ENCODE measurements around the gene GRM5. TPM values are rescaled to one million over a fixed set of nuclear protein-coding genes. Genes with fewer than 3 reads are reported as not detected.

The GRM5 gene
- total and polyA plus RNA-seq, 8 donors, result 0.37 TPM; not detected in 7

DNA sequence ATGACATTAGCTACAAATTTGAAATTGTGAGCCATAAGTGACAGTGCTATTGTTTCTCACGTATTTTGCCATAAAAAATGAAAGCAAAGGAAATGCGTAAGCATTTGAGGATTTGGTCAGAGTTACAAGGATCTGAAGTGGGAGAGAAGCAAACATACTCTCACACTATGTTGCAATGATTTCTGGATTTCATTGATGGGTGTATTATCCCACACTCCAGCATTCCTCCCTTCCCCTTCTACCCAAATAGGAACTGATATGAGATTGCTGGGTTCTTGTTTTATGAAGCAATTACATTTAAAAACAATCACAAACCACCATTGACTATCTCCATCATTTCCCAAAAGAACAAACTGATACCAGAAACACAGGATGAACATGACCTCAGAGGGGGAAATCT lies 414.2 kb downstream of the GRM5 start:
- Histone ChIP-seq H3K36me3 (no peaks in the 10 kb centered on the region), H3K9me3 (no peaks in the 10 kb centered on the region), H3K4me3 (no peak overlapping the region), H3K4me1 (no peaks in the 10 kb centered on the region), H3K27me3 (no peaks in the 10 kb centered on the region), H3K27ac (no peak overlapping the region)
- DNase-seq, result no peak
- 57 to 87% (median 86%) methylated on average over 2 of the region's 2 CpGs for WGBS, 5 donors
- TF ChIP-seq, protein P1, sequence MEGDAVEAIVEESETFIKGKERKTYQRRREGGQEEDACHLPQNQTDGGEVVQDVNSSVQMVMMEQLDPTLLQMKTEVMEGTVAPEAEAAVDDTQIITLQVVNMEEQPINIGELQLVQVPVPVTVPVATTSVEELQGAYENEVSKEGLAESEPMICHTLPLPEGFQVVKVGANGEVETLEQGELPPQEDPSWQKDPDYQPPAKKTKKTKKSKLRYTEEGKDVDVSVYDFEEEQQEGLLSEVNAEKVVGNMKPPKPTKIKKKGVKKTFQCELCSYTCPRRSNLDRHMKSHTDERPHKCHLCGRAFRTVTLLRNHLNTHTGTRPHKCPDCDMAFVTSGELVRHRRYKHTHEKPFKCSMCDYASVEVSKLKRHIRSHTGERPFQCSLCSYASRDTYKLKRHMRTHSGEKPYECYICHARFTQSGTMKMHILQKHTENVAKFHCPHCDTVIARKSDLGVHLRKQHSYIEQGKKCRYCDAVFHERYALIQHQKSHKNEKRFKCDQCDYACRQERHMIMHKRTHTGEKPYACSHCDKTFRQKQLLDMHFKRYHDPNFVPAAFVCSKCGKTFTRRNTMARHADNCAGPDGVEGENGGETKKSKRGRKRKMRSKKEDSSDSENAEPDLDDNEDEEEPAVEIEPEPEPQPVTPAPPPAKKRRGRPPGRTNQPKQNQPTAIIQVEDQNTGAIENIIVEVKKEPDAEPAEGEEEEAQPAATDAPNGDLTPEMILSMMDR (IDR thresholded peaks at IDR 0.05), result no peak
- no peak for TF ChIP-seq POLR2A (IDR thresholded peaks at IDR 0.05)
- intact Hi-C loops (cut with DNase I; ENCODE audit: low total_unique reads), result no loop called here

DNA sequence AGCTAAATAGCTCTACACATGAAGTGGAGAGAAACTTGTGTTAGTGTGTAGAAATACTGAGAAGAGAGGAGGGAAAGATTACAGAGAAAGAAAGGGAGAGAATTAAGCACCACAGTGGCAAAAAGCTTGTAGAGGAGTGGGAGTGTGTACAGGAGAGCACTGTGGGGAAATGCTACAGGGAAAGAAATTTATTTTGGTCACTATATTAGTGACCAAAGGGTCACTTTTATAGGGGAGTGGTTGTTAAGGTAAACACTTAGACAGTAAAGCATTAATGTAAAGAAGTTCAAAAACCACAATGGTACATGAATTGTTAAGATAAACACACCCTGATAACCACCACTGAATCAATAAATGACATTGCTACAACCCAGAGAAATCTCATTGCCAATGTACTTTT lies 421.1 kb downstream of the GRM5 start:
- intact Hi-C loops (cut with DNase I; ENCODE audit: low total_unique reads), result no loop called here
- Histone ChIP-seq H3K4me3 (no peak overlapping the region), H3K27me3 (no peaks in the 10 kb centered on the region), H3K9me3 (peaks cover 0 to 7% (median 3%) of the 10 kb centered on the region in 4 donors), H3K36me3 (no peaks in the 10 kb centered on the region), H3K4me1 (no peaks in the 10 kb centered on the region), H3K27ac (no peak overlapping the region)
- no peak for DNase-seq
- no peak for TF ChIP-seq EP300 (IDR thresholded peaks at IDR 0.05)
- TF ChIP-seq, protein P1 (IDR thresholded peaks at IDR 0.05), result no peak

DNA sequence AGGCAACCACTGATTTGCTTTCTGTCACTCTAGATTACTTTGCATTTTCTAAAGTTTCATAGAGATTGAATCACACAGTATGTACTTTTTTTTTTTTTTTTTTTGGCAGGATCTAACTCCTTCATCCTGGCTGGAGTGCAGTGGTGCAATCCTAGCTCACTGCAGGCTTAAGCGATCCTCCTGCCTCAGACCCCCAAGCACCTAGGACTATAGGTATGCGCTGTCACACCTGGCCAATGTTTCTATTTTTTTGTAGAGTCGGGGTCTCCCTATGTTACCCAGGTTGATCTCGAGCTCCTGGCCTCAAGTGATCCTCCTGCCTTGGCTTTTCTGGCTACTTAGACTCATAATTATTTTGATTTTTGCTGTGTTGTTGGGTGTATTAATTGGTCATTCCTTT lies 433.6 kb downstream of the GRM5 start:
- no peaks in the 10 kb centered on the region for H3K27me3 ChIP-seq
- no peaks in the 10 kb centered on the region for H3K36me3 ChIP-seq
- WGBS, 5 donors, result 60 to 77% (median 73%) methylated on average over 4 of the region's 4 CpGs
- no peak for DNase-seq
- H3K9me3 ChIP-seq, result no peaks in the 10 kb centered on the region
- no peak overlapping the region for H3K4me3 ChIP-seq
- H3K27ac ChIP-seq, result no peak overlapping the region
- no peaks in the 10 kb centered on the region for H3K4me1 ChIP-seq
- TF ChIP-seq EP300 (IDR thresholded peaks at IDR 0.05) (no peak), POLR2AphosphoS5 (IDR thresholded peaks at IDR 0.05) (no peak), POLR2A (IDR thresholded peaks at IDR 0.05) (no peak)
- TF ChIP-seq, protein P1 (IDR thresholded peaks at IDR 0.05), result no peak
- intact Hi-C loops (cut with DNase I; ENCODE audit: low total_unique reads), result no loop called here

DNA sequence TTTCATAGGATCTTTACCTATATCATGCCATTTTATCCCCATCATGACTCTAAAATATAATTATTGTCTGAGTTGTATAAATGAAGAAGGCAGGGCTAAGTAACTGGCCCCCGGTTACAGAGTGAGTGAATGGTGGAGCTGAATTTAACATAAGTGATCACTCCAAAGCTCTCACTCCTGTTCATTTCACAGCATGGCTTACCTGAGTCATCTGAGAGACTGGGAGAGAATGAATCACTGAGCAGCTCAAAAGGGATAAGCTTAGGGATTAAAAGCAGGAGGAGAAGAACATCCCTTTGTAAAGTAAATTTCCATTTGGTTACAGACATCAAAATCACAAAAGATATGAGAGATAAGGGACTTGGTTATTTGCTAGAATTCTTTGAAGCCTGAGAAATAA lies 434.3 kb downstream of the GRM5 start:
- WGBS, 5 donors, result 29 to 57% (median 42%) methylated on average over 1 of the region's 1 CpG
- H3K4me3 ChIP-seq, result no peak overlapping the region
- no peaks in the 10 kb centered on the region for H3K36me3 ChIP-seq
- TF ChIP-seq POLR2A (IDR thresholded peaks at IDR 0.05), result no peak
- TF ChIP-seq, protein P1 (IDR thresholded peaks at IDR 0.05), result no peak
- no peak for TF ChIP-seq POLR2AphosphoS5 (IDR thresholded peaks at IDR 0.05)
- no peak for TF ChIP-seq EP300 (IDR thresholded peaks at IDR 0.05)
- DNase-seq, result no peak
- no peaks in the 10 kb centered on the region for H3K9me3 ChIP-seq
- no peaks in the 10 kb centered on the region for H3K4me1 ChIP-seq
- intact Hi-C loops (cut with DNase I; ENCODE audit: low total_unique reads), result no loop called here
- no peak overlapping the region for H3K27ac ChIP-seq
- H3K27me3 ChIP-seq, result no peaks in the 10 kb centered on the region

DNA sequence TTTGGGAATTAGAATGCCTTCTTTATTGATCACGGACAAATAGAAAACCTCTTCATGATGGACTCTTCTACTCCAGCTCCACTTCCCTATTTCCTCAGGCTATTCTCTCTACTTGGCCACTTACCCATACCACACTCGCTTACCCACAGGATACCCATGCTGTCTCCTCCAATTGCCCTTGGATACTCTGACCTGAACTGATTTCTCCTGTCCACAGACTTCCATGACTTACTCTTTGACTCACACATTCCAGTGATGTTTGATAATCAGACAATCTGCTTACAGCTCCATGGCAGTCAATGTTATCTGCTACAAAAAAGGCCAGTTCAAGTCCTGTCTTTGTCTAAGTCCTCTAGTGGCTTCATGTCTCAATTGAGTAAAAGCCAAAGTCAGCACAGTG lies 436.3 kb downstream of the GRM5 start:
- no peak overlapping the region for H3K4me3 ChIP-seq
- H3K27me3 ChIP-seq, result no peaks in the 10 kb centered on the region
- TF ChIP-seq, protein P1 (IDR thresholded peaks at IDR 0.05), result no peak
- TF ChIP-seq POLR2AphosphoS5 (IDR thresholded peaks at IDR 0.05) (no peak), POLR2A (IDR thresholded peaks at IDR 0.05) (no peak), EP300 (IDR thresholded peaks at IDR 0.05) (no peak)
- no peaks in the 10 kb centered on the region for H3K36me3 ChIP-seq
- no peak for DNase-seq
- intact Hi-C loops (cut with DNase I; ENCODE audit: low total_unique reads), result no loop called here
- H3K4me1 ChIP-seq, result no peaks in the 10 kb centered on the region
- WGBS, 5 donors, result 73 to 92% (median 87%) methylated on average over 2 of the region's 2 CpGs
- H3K9me3 ChIP-seq, result no peaks in the 10 kb centered on the region
- H3K27ac ChIP-seq, result no peak overlapping the region

All from stomach (tissue), 9 donors.